Right lobe of liver (tissue), 6 donors: ENCODE results near the gene MMP15. TPM values are rescaled to one million over a fixed set of nuclear protein-coding genes. Genes with fewer than 3 reads are reported as not detected.

Experiments used
- ATAC-seq, 4 donors: fragments of 200-7000 bp; cut with Tn5 transposase; one replicate each; pipeline ENCODE4 v1.9.1; 2020; ENCODE audit warnings: mild to moderate bottlenecking in 4 of 4, moderate library complexity in 4 of 4
- DNase-seq, 3 donors: peaks; one replicate each; pipeline ENCODE4 v3.0.0-alpha.2; 2020
- H3K27ac ChIP-seq, 3 donors: fragments of 200-600 bp; one replicate each; pipeline ENCODE4 v1.8.0; 2022
- H3K27me3 ChIP-seq, 2 donors: fragments of 200-600 bp; one replicate each; pipeline ENCODE4 v1.8.0; 2022
- H3K36me3 ChIP-seq, 4 donors: fragments of 200-600 bp; sonication (generic) in 1 of 4; one replicate each; pipeline versions ENCODE4 v1.5.1 to v1.8.0; 2017 to 2022; ENCODE audit warnings: control low read depth in 1 of 4
- H3K4me1 ChIP-seq, 4 donors: fragments of 200-600 bp; sonication (generic) in 1 of 4; one replicate each; pipeline versions ENCODE4 v1.5.1 to v1.8.0; 2017 to 2022; ENCODE audit warnings: control low read depth in 1 of 4
- H3K4me3 ChIP-seq, 3 donors: fragments of 200-600 bp; one replicate each; pipeline ENCODE4 v1.8.0; 2022
- H3K9me3 ChIP-seq, 4 donors: fragments of 200-600 bp; sonication (generic) in 1 of 4; one replicate each; pipeline versions ENCODE4 v1.5.1 to v1.8.0; 2017 to 2022; ENCODE audit warnings: control low read depth in 1 of 4
- CTCF ChIP-seq, 4 donors: fragments of 200-600 bp in 3 of 4; fragments of 450-650 bp in 1 of 4; IDR thresholded peaks; one replicate each; pipeline versions ENCODE4 v1.5.1 to v1.8.0; 2016 to 2022; ENCODE audit warnings: antibody characterized with exemption in 4 of 4, mild to moderate bottlenecking in 2 of 4
- POLR2A ChIP-seq: fragments of 450-650 bp; IDR thresholded peaks from one replicate; pipeline ENCODE4 v1.6.1; 2017; ENCODE audit warnings: antibody characterized with exemption, mild to moderate bottlenecking
- WGBS: methylation state at CpG from one replicate; pipeline ENCODE4 v1.1.6; 2018; ENCODE audit warnings: low coverage, low lambda C conversion rate; ENCODE audit not compliant: insufficient coverage; ENCODE audit errors: missing lambda C conversion rate; 5-methylcytosine and 5-hydroxymethylcytosine counted together
- intact Hi-C, 2 donors: fragments of 100-400 bp; cut with DNase I; formaldehyde crosslinking; loops; one replicate each; pipeline versions ENCODE4 v1.11.2 to v1.14.1; 2022
- total RNA-seq, 6 experiments: library from RNA; depleted of rRNA in 2 of 6; stranded (reverse); fragments of >200 nt in 2 of 6; fragmentation: NEBNext Ultra II Directional in 3 of 6; extraction: Animal tissue kit (Norgen Biotek cat#: 25700) in 3 of 6; gene quantifications; one replicate each; pipeline versions ENCODE4 v1.1.0 to v1.2.4, GENCODE V29; 2016 to 2023
- donor health status: DM: no; HTN: yes; CAD: no.
- donor health status: DM: no; HTN: no; CAD: no.
- donor health status: DM: no; HTN: no; CAD: no.
- donor health status: DM: no; HTN: yes; CAD: no.
- donor health status: DM: no; HTN: yes; CAD: no.

MMP15 gene
- total RNA-seq, 6 experiments from 2014 or later, result 22.3 to 76.0 (median 35.2) TPM

- no peaks in the 10 kb centered on the region for H3K27me3 ChIP-seq
- ATAC-seq (no peak), DNase-seq (no peak)
- 77% methylated on average over 6 of the region's 8 CpGs for WGBS
- H3K36me3 ChIP-seq, result peaks cover 0 to 15% (median 2%) of the 10 kb centered on the region in 4 donors
- no peak overlapping the region for H3K27ac ChIP-seq
- TF ChIP-seq CTCF (IDR thresholded peaks at IDR 0.05) (no peak), POLR2A (no peak)
- H3K4me1 ChIP-seq, result peaks cover 0 to 21% (median 9%) of the 10 kb centered on the region in 4 donors
- intact Hi-C loops, result loop anchor here (5.0 to 10.0 kb wide), 3 partner anchors 97 to 255 kb away; no protein-coding TSS in a partner anchor
- no peak overlapping the region for H3K4me3 ChIP-seq
- H3K9me3 ChIP-seq, result no peaks in the 10 kb centered on the region
These were observed 5.6 kb upstream of the MMP15 start for GRCh38 chr16:58019866-58020538.

GRCh38 chr16:58020628-58021521, 4.7 kb upstream of the MMP15 start:
- no peak overlapping the region for H3K4me3 ChIP-seq
- no peak for ATAC-seq
- no peak overlapping the region for H3K27ac ChIP-seq
- no peaks in the 10 kb centered on the region for H3K27me3 ChIP-seq
- no peaks in the 10 kb centered on the region for H3K9me3 ChIP-seq
- H3K36me3 ChIP-seq, result peaks cover 0 to 15% (median 2%) of the 10 kb centered on the region in 4 donors
- TF ChIP-seq CTCF (IDR thresholded peaks at IDR 0.05) (peak; percentile 70 to 81 (median 74)), POLR2A (no peak)
- WGBS, result 38% methylated on average over 5 of the region's 8 CpGs
- DNase-seq, result peak; percentile 58 to 71 (median 61)
- H3K4me1 ChIP-seq, result peaks cover 0 to 25% (median 9%) of the 10 kb centered on the region in 4 donors
- intact Hi-C loops, result loop anchor here (5.0 kb wide), 2 partner anchors 96 to 101 kb away; no protein-coding TSS in a partner anchor

GRCh38 chr16:58021661-58022551, 3.6 kb upstream of the MMP15 start:
- H3K27ac ChIP-seq, result no peak overlapping the region

More at GRCh38 chr16:58021661-58022551, 3.6 kb upstream of the MMP15 start:
- ATAC-seq (no peak), DNase-seq (no peak)
- Histone ChIP-seq H3K27me3 (no peaks in the 10 kb centered on the region), H3K4me3 (no peak overlapping the region), H3K4me1 (peaks cover 0 to 25% (median 9%) of the 10 kb centered on the region in 4 donors), H3K9me3 (no peaks in the 10 kb centered on the region), H3K36me3 (peaks cover 0 to 15% (median 2%) of the 10 kb centered on the region in 4 donors)
- 80% methylated on average over 5 of the region's 8 CpGs for WGBS
- intact Hi-C loops, result loop anchor here (5.0 kb wide), 2 partner anchors 95 to 100 kb away; no protein-coding TSS in a partner anchor
- TF ChIP-seq CTCF (IDR thresholded peaks at IDR 0.05), result no peak
- TF ChIP-seq POLR2A, result no peak
